HG03460 (cell line): ENCODE data around the gene NME4.
"Not testable (repeated sequence)": the region's sequence is repeated elsewhere in the genome, so short reads cannot be mapped to it uniquely, and the experiment has no call there.

ENCODE experiments used
- ATAC-seq: cut with Tn5 transposase; IDR thresholded peaks from one replicate; pipeline ENCODE4 v1.9.1; 2021; ENCODE audit not compliant: unreplicated experiment

Gene NME4

GRCh38 chr16:397135-397661 is at the start of gene NME4:
Gene NME4, plus strand, starts transcription at chr16:397199. Its CDS starts 24 bp downstream, at chr16:397223.
- no peak for ATAC-seq

- no peak for ATAC-seq
Measured at GRCh38 chr16:347203-347602, 49.8 kb upstream of the NME4 start.

- ATAC-seq = not testable (repeated sequence)
Measured at GRCh38 chr16:348495-348894, 48.5 kb upstream of the NME4 start.

- ATAC-seq = no peak
Measured at GRCh38 chr16:349211-349610, 47.8 kb upstream of the NME4 start.

GRCh38 chr16:350203-350602 is 46.8 kb upstream of the NME4 start:
- no peak for ATAC-seq

- peak; percentile 7 for ATAC-seq
Measured at GRCh38 chr16:351804-352520, 45.0 kb upstream of the NME4 start.

GRCh38 chr16:352547-353403 is 44.2 kb upstream of the NME4 start, which contains the start of gene AXIN1:
Gene AXIN1, minus strand, starts transcription at chr16:352723. Its CDS starts 5,698 bp downstream, at chr16:347025.
- peak; percentile 57 for ATAC-seq

GRCh38 chr16:353404-354290 is 43.4 kb upstream of the NME4 start:
- no peak for ATAC-seq

GRCh38 chr16:354291-354881 is 42.6 kb upstream of the NME4 start:
- ATAC-seq = no peak

- ATAC-seq = no peak
Measured at GRCh38 chr16:354971-355461, 42.0 kb upstream of the NME4 start.

- no peak for ATAC-seq
Measured at GRCh38 chr16:356741-357140, 40.3 kb upstream of the NME4 start.

GRCh38 chr16:359067-359763 is 37.8 kb upstream of the NME4 start:
- no peak for ATAC-seq

GRCh38 chr16:359871-360697 is 36.9 kb upstream of the NME4 start:
- ATAC-seq = no peak

- ATAC-seq = no peak
Measured at GRCh38 chr16:360698-361336, 36.2 kb upstream of the NME4 start.

- ATAC-seq = no peak
Measured at GRCh38 chr16:361341-361871, 35.6 kb upstream of the NME4 start.

GRCh38 chr16:361872-362701 is 34.9 kb upstream of the NME4 start:
- peak; percentile 66 for ATAC-seq

GRCh38 chr16:362702-362999 is 34.3 kb upstream of the NME4 start:
- not testable (repeated sequence) for ATAC-seq
